HepG2 (cell line): Measurements from ENCODE around the gene PRKAR1A. TPM values are rescaled to one million over a fixed set of nuclear protein-coding genes. Genes with fewer than 3 reads are reported as not detected.

Experiments
- SKIL ChIP-seq: sonication (generic); formaldehyde crosslinking; IDR thresholded peaks from 2 replicates; pipeline ENCODE4 v1.8.0; 2022; ENCODE audit warnings: missing genetic modification reagents, mild to moderate bottlenecking, moderate library complexity, borderline replicate concordance
- THAP9 ChIP-seq: sonication (generic); formaldehyde crosslinking; IDR thresholded peaks from 2 replicates; pipeline ENCODE4; 2020; ENCODE audit warnings: missing genetic modification reagents, mild to moderate bottlenecking, borderline replicate concordance
- ZBTB21 ChIP-seq: sonication (generic); formaldehyde crosslinking; IDR thresholded peaks from 2 replicates; pipeline ENCODE4 v1.4.0; 2020; ENCODE audit warnings: missing genetic modification reagents
- ZBTB40 ChIP-seq, 2 experiments: fragments of 450-650 bp in 1 of 2; sonication (generic) in 1 of 2; formaldehyde crosslinking in 1 of 2; IDR thresholded peaks; 2 replicates each; pipeline versions ENCODE4 v1.6.1 to v1.8.0; 2016 to 2022; ENCODE audit warnings: antibody characterized with exemption in 1 of 2, mild to moderate bottlenecking in 1 of 2, missing genetic modification reagents in 1 of 2
- ZNF33A ChIP-seq: sonication (generic); formaldehyde crosslinking; IDR thresholded peaks from 2 replicates; pipeline ENCODE4 v1.5.1; 2020; ENCODE audit warnings: missing genetic modification reagents, mild to moderate bottlenecking, moderate library complexity, borderline replicate concordance
- ZNF558 ChIP-seq: sonication (generic); formaldehyde crosslinking; IDR thresholded peaks from 2 replicates; pipeline ENCODE4 v1.9.0; 2022; ENCODE audit warnings: mild to moderate bottlenecking, missing genetic modification reagents, borderline replicate concordance
- ZNF670 ChIP-seq: sonication (generic); formaldehyde crosslinking; IDR thresholded peaks from 2 replicates; pipeline ENCODE4 v1.8.0; 2022; ENCODE audit warnings: mild to moderate bottlenecking, missing genetic modification reagents, borderline replicate concordance
- polyA plus RNA-seq, 8 experiments: library from polyadenylated mRNA; depleted of rRNA in 3 of 8; stranded (reverse) in 7 of 8; unstranded in 1 of 8; fragments of >200 nt; fragmentation: Illumina TruSeq in 4 of 8; extraction: Trizol in 4 of 8; gene quantifications; 2 replicates each; pipeline versions ENCODE4 v1.2.1 to v1.2.3, GENCODE V29; 2011 to 2016; ENCODE audit warnings: low read depth in 4 of 8, missing spikeins in 1 of 8, mixed read lengths in 1 of 8; ENCODE audit not compliant: insufficient read depth in 1 of 8
- total RNA-seq, 5 experiments: library from RNA; depleted of rRNA; stranded (reverse); fragments of >200 nt; fragmentation: Illumina TruSeq; extraction: Trizol; gene quantifications; 2 replicates each; pipeline ENCODE4 v1.2.3, GENCODE V29; 2016; ENCODE audit warnings: low read depth in 1 of 5

PRKAR1A gene
- total and polyA plus RNA-seq, 2 of the 13 experiments (the other 11 are each of a cell fraction or from before 2014, with no cell fraction given) = 265 to 266 TPM

- TF ChIP-seq ZBTB40 (IDR thresholded peaks at IDR 0.05) = no peak
- no peak for TF ChIP-seq ZBTB40 (CRISPR knock-in tag; IDR thresholded peaks at IDR 0.05)
- TF ChIP-seq THAP9 (CRISPR knock-in tag) = peak; percentile 46; the same call in 1 of the 2 replicates
- no peak for TF ChIP-seq ZNF558 (CRISPR knock-in tag)
- TF ChIP-seq SKIL = no peak
- no peak for TF ChIP-seq ZNF33A (CRISPR knock-in tag)
- TF ChIP-seq ZNF670 (CRISPR knock-in tag) = no peak
- no peak for TF ChIP-seq ZBTB21
Observed at GRCh38 chr17:68509141-68510057, 2.8 kb upstream of the PRKAR1A start (continued).
